ENCODE results near the gene DOCK4.
A peak's percentile ranks its signal among the peaks of the same experiment; 100 is the strongest.

The DOCK4 gene

DNA sequence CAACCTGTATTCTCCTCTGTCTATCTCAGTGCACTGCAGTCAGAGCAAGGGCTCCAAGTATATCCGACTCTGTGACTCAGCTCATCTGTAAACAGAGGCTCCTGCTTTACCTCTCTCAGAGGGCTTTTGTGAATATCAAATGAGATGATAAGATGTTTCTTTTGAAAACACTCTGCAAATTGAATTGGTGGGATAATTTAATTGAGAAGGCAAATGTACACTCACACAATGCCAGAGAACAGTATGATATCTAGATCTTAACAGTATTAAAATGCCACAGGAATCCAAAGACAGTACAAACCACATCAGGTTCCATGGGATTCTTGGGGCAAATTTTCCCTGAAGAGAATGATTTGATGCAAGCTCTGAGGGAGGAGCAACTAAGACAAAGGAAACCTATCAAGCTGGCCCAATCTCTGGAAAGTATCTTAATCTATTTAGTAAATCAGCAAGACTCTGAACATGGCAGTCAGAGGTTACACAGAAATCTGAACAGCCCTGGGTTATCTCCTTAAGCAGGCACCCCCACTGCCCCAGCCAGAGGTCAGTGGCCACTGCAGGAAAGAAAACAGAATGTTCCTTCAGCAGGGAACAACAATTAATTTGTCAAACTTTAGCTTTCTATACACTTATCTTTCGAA, 45.9 kb downstream of the DOCK4 start:
- no peak for DNase-seq

DNA sequence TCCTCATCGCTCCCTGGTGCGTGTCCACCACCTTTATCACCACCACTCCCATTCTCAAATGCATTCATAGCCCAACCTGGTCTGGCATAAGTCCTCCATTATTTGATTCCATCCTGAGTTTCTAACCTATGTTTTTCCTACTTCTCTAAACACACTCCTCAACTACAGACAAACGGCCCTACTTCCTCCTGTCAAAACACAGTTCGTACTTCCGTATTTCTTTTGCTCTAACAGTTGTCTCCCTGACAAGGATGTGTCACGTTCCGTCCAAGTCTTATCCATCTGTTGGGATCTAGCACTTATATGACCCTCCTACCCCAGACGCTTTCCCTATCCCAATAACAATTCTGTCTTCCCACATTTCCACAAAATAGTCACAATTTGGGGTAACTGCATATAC, 46.8 kb downstream of the DOCK4 start:
- no peak for DNase-seq

DNA sequence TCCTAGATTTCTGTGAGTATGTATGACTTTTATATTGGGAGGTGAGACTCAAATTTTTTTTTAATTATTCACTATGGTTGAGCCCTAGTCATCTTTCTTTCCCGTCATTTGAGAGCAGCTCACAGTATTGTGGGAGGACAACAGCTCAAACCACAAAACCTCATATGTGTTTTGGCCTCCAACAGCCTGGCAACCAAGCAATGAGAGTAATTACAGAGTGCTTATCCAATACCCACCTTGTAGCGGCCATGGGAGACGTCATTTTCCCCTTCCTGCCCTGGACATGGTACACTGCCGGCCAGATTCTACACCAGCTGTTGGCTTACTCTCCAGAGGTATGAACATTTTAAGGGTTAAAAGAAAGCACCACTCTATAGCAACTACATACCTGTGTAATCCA, 49.1 kb downstream of the DOCK4 start:
- peak in 1 of 2 experiments; percentile 14 for DNase-seq

DNA sequence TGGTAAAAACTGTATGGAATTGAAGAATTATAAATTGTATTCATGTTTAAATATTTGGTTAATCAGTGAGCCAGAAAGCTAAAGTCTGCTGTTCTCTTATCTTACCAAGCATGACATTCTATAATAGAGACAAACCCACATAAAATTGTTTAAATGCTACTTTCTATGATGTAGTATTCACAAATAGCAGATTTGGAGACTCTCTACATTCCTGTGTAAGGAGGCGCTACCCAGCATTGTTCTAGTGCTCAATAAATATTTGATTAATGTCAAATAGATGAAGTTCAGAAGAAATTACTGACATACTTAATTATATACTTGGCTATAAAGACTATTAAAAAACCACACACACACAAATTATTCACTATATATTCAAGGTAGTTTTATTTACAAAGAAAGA, 49.8 kb downstream of the DOCK4 start:
- DNase-seq, result no peak

DNA sequence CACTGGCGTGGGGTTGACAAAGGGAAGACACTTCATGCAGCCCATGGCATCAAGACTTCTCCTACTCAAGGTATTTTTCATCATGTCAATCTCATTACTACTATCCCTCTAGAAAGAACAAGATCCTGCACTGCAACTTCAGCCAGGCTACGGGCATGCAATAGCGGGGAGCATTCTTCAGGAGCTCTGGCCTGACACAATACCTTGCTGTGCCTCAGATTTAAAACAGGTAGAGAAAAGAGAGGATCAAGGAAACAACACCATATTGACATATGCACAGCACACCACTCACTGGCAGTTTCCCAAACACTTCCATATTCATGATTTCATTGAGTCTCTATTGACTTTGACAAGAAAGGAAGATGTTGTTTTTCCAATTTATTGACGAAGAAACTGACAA, 51.5 kb downstream of the DOCK4 start:
- DNase-seq, result no peak

DNA sequence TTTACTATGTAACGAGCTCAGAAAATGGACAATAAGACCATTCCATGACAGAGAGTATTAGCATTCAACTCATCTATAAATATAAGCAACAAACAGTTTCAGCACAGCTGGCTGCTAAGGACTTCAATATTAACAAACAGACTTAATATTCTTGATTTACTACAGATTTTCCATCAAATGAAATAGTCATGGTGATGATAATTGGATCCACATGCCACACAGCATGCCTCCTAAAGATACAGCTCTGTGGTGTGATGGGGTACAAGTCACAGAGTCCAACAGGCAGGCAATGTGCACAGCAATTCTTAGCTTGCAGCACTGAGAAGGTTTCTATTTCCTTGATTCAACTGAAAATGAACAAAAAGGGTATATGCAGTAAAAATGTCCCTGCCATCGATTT, 54.0 kb downstream of the DOCK4 start:
- no peak for DNase-seq

DNA sequence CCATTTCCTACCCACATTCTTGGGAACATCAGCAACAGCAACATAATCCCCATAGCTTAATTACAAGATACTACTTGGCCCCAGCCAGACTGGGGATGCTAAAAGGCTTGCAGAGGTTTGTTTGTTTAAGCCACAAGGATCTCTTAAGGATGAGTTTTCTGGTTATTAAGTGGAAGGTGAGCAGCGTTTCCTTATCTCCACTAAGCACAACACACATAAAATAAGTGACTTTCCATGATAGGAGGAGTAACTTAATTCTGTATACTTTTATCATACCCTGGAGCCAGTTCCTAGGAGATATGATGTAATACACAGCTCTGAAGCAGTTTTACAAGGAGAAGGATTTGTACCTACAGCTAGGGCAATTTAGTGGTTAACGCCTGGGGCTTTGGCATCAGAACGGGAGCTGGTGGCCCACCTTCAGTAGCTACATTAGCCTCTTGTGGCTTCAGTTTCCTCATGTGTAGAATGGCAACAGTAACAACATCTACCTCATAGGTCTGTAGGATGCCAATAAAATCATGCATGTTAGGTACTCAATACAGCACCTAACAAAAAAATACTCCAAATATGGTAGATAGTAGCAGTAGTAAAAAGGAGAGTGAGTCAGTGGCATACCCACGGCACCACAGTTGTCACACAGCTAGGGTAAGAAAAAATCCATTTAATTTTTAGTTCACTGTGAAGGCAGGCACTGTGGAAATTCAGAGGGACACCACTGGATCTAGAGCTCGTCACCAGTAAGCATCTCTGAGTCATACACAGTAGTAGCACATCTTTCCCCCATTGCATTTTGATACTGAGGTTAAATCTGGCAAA, 55.2 kb downstream of the DOCK4 start:
- no peak for DNase-seq

DNA sequence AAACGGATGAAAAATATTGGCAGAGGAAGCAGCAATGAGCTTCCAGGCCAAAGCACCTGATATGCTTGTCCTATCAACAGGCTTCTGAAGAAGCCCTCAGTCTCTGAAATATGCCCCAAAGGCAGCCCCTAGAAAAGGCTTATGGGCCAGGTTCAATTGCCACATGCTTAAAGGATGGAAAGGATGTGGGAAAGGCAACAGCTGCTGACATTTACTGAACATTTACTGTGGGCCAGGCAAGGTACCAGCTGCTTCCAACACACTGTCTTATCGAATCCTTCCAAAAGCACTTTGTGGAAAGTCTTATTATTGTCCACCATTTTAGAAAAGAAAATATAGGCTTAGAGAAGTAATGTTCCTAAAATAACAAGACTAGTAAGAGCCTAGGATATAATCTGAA, 56.5 kb downstream of the DOCK4 start:
- DNase-seq, result no peak

DNA sequence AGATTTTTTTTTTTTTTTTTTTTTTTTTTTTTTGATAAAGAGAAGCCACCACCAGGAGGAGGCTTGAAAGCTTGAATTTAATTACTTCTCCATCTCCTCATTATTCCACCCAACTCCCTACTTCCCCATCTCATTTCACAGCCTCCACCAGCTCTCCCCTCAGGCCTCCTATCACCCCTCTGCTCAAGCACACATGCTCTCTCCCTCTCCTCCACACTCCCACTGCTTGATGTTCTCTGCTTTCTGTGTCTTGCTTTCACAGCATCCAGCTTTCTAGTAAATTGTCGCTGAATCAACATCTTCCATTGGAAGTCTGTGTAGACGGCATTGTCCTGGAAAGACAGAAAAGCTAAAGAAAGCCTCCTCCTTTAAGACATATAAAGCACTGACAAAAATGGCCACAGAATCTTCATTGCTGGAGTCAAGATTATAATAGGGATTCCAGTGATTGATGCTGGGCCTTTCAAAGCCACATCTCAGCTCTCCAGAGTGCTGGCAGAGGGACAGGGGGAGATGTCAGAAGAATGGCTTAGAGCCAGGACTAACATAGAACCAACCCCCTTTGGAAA, 58.3 kb downstream of the DOCK4 start:
- no peak for DNase-seq

DNA sequence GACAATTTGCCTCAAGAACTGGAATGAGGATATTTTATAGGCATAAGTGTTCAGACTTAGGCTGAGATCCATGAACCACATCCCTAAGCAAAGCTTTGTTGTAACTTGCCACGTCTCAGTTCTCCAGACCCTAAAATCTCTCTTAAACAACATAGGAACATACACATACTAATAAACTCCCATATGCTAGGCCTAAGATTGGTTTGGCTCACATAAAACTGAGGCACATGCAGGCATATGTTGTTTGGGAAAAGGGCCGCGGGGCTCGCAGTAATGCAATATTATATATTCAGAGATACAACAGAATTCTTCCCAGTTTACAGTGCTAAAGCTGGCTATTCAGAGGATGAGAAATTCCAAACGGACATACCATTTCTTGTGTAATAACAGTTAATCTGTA, 61.0 kb downstream of the DOCK4 start:
- DNase-seq, result no peak

DNA sequence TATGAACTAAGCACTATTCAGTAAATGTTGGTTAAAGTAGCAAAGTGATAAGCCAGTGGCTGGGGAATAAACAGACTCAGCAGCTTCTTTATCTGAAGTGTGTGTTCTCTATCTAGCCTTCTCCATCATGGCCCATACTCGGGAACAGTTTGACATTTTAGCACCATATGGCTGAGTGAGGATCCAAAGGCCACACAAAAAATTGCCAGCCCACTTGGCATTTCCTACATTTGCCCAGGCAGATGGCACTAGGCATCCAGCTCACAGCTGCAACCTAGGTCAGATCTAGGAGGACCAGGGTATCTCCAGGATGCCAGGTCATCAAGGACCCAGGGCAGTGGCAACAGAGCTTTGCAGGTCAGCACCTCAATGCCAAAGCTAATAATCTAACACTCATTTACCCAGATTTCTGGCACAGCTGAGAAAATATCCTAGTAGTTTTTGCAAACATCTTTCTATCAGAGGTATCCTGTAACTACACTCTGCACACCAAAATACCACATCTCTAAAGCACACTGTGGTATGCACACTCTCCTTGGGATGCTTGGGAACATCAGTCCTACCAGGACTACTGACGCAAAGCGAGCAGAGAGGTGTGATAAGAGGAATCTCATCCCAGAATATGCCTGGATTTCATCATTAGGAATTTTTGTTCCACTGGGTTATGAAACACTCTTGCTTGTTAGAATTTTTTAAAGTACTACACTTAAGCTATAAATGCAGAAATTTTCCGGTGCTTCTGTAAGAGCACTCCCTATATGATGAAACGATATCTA, 61.7 kb downstream of the DOCK4 start:
- no peak for DNase-seq

DNA sequence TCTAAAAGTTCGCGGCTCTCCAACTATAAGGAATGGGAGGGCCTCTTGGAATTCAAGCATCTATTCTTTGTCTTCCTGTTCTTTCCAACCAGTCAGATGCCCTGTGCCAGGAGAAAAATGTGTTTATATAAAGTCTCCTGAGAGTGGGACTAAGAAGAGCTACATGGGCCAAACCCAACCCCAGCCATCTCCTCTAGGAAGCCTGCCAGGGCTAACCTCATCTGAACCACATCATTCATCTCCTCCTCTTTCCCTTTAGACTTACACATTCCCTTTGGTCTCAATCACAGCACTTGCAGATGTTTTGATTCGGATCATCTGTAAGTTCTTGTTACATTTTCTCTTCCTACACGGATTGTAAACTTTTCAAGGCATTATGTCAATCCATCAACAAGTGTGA, 62.6 kb downstream of the DOCK4 start:
- DNase-seq, result no peak

DNA sequence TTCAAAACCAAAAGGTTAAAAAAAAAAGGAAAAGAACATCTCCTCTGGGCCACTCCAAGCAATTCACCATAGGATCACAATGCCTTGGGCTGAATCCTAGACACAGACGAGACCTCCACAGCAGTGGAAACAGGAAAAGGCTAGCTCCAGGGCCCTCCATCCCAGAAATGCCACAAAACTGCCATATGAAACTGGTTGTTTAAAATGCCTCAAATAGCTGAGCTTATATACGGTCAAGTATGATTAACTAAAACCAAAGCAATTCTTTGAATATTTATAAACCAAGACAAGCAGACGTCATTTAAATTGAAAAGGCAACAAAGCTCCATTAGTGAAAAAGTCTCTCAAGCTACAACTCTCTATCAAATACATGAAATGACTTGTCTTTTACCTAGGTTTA, 63.1 kb downstream of the DOCK4 start:
- no peak for DNase-seq

DNA sequence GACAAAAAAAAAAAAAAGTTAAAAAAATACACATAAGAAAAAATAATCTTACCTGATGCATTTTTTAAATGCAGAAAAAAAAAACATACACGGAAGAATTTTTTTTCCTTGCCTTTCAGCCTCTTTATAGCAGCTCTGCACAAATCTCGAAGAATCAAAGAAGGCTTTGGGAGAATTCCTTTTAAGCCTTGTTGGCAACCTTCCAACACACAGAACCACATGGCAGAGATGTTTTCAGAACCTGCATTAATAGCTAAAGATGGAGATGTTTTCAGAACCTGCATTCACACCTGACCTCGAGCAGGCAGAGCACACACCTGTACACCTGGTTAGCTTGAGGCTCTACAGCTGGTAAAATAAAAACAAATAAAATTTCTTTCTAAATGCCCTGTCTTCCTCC, 65.6 kb downstream of the DOCK4 start:
- no peak for DNase-seq

DNA sequence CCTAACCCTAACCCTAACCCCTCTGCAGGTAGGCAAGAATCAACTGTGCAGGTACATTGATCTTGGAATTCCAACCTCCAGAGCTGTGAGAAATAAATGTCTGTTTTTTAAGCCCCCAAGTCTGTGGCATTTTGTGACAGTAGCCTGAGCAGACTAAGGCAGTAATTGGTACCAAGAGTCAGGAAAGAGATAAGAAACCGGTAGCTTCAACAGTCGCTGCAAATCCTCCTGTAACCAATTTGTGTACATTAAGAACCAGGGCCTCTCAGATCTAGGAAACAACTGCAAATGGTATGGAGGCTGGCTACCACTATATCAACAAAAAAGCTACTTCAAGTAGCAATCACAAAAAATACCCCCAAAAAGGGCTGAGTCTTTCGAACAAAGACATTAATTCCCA, 67.3 kb downstream of the DOCK4 start:
- no peak for DNase-seq

DNA sequence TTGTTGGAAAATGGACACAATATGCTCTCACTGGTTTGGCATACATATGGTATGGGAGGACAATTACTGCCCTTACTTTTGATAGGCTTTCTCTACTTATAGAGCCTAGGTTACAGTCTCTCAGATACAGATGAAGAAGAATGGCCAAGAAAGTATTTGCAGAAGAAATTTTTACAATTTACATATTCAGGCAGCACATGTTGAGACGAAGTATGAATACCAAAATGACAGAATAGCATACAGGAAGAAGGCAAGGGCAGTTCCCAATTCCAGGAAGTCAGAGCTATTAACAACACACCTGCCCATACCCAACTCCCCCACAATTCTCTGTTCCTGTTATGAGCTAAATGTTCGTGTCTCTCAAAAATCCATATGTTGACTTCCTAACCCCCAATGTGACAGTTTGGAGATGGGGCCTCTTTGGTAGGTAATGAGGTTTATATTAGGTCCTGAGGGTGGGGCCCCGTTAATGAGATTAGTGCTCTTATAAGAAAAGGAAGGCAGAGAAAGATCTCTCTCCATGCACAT, 67.8 kb downstream of the DOCK4 start:
- no peak for DNase-seq

DNA sequence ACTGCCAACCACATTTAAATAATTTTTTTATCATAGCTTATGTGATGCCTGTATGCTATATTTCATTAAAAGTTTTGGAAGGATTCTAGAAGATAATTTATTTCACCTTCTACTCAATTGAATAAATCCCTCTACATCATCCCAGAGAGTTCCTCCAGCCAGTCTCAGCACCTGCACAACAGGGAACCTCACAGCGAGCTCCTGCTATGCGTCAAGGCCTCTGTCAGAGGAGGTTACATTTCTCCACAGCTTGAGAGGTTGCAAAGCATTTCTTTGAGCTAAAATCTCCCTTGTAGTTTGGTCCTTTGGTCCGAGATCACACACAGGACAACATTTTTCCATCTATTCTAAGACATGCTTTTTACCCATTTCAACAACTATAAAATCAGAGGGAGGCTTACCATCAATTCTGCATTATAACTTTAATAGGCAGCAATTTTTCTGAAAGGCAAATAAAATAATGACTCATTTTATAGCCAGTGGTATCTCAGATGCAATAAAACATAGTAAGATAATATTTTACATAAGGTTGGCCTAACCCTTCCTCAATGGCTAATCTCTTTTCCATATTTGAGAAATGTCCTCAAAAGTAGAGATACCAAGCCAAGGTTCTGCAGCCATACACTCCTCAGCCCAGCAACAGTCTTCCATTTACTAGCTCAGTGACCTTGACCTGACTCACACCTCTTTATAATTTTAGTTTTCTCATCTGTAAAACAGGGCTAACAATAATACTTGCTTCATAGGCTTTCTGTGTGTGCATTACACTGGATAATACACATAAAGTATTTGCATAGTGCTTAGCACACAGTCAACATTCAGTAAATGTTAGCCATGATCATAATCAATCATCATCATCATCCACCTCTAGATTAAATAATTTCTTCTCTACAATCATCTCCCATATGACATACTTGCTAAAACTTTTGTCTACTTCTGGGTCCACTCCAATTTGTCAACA, 68.8 kb downstream of the DOCK4 start:
- no peak for DNase-seq

DNA sequence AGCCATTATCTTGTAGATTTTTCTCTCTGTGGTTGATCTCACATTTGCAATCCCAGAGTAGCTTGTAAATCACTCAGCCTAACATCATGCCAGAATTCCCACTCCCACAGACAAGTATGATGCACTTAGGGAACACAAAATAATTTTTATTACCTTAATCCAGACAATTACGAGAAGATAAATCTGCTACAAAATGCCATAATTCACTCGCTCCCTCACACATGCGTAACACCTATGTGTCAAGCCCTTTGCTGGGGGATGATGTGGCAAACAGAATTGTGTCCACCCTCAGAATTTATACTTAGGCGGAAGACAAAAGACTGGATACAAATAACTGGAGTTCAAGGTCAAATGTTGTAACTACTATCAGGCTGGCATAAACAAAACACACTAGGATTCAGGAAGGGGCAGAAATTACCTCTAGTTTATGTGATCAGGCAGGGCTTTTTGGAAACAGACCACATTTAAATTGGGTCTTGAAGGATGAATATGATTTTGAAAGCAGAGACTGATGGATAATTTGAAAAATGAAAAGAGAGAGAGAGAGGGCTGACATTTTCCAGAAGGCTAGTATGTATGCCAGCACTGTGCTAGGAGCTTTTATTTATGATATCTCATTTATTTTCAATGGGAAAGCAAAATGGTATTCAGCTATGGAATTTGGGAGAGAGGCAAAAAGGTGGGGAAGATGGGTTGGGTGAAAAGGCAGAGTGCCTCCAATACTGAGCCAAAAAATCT, 69.8 kb downstream of the DOCK4 start:
- DNase-seq, result no peak

DNA sequence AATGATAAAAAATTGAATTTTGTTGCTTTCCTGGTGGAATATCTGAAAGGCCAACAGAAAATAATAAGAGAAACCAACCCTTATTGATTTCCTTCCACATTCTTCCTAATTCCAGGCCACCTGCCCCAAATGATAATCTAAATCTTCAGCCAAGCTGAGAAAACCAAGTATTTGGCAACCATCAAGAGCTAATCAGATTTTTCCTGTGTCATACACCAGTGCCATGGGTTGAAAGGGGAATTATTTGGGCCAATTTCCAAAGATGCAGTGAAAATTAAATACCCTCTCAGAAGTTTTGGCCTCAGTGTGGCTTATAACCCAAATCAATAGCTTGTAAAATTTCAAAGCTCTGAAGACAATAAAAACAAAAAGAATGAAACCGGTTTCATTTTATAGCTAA, 70.4 kb downstream of the DOCK4 start:
- no peak for DNase-seq

DNA sequence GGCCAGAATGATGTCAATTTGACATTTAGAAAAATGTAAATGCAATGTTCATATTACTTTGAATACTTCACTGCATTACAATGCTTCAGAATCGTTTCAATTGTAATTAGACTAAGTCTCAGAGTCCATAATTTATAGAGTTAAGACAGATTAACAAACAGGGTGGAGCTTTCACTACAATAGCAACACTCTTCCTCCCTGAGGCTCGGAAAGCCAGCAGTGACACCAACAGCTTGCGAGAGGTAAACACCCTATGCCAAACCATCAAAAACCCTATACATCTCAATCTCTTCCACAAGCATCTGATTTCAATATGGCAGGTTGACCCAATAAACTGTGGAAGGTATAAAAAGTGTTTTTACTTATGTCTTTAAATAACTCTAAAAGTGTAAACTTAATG, 72.2 kb downstream of the DOCK4 start:
- DNase-seq, result no peak

DNA sequence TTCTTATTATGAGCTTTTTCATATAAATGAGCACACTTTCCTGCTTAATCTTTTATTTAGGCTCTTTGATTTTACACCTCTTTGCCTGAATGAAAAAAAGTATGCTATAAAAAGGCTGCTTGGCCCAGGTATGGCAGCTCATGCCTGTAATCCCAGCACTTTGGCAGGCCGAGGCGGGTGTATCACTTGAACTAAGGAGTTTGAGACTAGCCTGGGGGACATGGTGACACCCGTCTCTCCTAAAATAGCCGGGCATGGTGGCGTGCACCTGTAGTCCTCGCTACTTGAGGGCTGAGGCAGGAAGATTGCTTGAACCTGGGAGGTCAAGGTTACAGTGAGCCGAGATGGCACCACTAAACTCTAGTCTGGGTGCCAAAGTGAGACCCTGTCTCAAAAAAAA, 72.9 kb downstream of the DOCK4 start:
- no peak for DNase-seq
